ENCODE data around the gene ESPNL.
"Not testable (repeated sequence)": the region's sequence is repeated elsewhere in the genome, so short reads cannot be mapped to it uniquely, and the experiment has no call there.

ESPNL gene

GRCh38 chr2:238114851-238115660 lies 14.9 kb downstream of the ESPNL start:
- no peak for DNase-seq (ENCODE audit: low read depth)

DNA sequence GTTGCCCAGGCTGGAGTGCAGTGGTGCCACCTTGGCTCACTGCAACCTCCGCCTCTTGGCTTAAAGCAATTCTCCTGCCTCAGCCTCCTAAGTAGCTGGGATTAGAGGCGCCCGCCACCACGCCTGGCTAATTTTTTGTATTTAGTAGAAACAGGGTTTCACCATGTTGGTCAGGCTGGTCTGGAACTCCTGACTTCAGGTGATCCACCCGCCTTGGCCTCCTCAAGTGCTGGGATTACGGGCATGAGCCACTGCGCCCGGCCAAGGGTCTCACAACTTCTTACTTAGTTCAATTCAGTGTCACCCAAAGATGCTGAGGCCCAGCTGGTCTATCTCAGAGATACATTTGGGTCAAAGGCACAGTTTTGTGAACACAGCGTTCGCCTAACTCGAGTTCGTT lies 15.6 kb downstream of the ESPNL start:
- not testable (repeated sequence) for DNase-seq (ENCODE audit: low read depth)

- DNase-seq (ENCODE audit: low read depth), result no peak
These were observed 16.4 kb downstream of the ESPNL start for GRCh38 chr2:238116298-238117198.

DNA sequence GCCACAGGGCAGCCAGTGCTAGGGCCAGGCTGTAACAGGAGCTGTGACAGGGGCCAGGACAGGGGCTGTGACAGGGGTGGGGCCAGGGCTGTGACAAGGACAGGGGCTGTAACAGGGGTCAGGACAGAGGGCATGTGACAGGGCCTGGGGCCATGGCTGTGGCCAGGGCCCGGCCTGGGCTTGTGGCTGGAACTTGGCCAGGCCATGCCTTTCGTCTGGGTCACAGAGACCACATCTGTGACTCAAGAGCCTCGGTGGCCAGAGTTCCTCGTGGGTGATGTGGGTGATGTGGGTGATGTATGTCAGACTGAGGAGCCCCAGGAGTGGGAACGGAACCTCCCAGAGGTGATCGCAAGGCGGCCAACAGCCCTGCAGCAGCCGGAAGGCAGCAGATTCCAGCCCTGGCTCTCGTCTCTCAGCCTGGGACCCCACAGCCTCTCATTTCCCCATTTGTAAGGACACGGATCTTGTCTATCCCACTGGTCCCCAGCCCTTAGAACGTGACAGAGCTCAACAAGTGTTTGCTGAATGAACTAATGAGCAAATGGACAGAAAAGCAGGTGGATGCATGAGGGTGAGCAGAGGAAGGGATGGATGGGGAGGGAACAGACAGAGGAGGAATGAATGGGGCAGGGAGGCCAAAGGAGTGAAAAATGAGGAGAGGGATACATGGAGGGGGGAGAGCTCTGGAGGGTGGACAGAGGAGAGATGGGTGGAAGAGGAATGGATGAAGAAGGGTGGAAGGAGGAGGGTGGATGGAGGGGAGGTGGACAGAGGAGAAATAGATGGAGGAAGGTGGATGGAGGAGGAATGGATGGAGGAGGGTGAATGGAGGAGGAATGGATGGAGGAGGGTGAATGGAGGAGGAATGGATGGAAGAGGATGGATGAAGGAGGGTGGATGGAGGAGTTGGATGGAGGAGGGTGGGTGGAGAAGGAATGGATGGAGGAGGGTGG lies 17.3 kb downstream of the ESPNL start:
- no peak for DNase-seq (ENCODE audit: low read depth)

DNA sequence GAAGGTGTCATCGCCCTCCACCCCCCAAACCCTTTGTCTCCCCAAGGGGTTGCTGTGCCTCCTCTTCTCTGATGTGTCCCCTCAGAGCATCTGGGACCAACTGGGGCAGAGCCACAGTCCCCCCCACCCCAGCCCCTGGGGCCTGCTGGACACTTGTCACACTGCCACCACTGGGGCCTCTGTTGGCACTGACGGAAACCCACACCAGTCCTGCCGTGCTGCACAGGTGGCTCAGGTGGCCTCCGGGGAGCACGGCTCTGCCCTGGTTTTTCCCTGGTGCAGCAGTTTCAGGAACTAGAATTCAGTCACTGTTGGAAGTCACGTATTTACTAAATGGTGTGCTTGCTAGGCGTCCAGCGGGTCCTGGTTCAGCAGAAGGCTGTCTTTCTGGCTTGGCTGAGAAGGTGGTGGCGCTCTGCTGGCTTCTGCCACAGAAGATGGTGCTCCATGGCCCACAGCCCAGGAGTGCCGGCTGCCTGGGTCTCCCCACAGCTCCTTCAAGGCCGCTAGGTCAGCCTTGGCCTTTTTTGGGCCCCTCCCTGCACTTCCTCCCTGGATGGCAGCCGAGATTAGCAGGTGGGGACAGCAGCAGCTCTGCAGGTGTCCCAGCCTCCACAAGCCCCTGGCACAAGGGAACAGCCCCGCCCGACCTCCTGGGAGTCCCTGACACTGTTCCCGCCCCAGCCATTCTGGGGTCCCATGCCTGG lies 19.8 kb downstream of the ESPNL start:
- no peak for DNase-seq (ENCODE audit: low read depth)

GRCh38 chr2:238120463-238121298 lies 20.5 kb downstream of the ESPNL start:
- no peak for DNase-seq (ENCODE audit: low read depth)

DNA sequence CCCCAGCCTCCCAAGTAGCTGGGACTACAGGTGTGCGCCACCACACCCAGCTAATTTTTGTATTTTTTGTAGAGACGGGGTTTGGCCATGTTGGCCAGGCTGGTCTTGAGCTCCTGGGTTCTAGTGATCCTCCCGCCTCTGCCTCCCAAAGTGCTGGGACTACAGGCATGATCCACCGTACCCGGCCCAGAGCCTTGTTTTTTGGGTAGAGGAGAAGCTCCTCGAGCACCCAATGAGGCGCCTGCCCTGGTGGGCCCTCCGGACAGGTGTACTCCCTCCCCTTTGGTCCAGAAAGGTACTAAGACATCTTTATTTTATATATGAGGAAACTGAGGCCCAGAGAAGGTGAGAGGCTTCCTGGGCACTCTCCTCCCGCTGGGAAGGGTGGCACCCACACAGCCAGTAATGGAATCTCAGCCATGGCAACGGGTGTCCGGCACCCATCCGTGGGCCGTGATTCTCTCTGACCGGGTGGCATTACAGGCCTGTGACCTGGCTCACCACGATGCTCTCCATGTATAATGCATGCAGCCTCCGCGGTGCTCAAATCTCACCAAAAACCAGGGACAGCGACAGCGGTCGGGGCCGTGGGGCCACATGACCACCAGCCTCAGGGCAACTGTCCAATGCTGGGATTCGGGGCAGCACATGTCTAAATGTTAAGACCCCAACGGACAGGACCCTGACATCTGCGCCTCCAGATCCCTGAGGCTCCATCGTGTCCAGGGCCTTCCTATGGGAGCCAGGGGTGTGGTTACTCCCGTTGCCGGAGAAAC lies 21.6 kb downstream of the ESPNL start:
- DNase-seq (ENCODE audit: low read depth), result no peak

DNA sequence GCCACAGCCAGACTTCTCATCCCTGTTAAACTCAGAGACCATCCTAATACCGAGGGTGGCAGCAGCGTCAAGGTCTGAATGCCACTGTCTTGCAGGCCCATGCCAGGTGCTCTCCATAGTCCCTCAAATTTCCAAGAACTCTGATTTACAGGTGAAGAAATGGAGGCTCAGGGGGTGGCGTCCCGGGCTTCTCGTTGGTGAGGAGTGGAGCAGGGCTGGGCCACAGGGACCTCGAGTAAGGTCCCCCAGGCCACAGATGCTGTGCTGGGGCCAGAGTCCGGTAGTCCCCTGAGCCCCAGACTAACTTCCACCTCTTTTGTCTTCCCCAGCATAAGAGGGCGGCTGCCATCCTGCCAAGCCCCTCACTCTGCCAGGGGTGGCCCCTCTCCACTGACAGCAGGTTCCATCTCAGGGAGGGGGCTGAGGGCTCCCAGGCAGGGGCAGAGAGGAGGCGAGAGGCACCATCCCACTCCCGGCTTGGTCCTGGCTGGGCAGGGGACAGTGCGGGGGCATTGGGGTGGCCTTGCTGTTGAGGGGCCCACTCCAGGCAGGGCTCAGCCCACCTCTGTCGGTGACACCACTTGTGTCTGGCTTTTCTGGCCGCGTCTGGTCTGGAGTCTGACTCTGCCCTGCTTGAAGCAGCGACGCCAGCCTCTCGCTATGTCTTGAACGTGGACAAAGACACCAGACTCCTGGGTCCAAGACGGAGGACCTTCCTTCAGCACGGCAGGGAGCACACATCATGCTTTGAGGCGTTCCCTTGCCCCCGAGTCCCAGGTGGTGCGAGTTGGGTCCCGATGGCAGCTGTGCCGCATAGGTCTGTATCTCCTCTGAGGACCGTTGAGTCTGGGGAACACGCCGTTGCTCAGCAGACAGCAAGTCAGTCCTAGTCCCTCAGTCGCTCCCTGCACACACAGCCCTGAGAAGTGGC lies 22.4 kb downstream of the ESPNL start:
- DNase-seq (ENCODE audit: low read depth), result no peak

DNA sequence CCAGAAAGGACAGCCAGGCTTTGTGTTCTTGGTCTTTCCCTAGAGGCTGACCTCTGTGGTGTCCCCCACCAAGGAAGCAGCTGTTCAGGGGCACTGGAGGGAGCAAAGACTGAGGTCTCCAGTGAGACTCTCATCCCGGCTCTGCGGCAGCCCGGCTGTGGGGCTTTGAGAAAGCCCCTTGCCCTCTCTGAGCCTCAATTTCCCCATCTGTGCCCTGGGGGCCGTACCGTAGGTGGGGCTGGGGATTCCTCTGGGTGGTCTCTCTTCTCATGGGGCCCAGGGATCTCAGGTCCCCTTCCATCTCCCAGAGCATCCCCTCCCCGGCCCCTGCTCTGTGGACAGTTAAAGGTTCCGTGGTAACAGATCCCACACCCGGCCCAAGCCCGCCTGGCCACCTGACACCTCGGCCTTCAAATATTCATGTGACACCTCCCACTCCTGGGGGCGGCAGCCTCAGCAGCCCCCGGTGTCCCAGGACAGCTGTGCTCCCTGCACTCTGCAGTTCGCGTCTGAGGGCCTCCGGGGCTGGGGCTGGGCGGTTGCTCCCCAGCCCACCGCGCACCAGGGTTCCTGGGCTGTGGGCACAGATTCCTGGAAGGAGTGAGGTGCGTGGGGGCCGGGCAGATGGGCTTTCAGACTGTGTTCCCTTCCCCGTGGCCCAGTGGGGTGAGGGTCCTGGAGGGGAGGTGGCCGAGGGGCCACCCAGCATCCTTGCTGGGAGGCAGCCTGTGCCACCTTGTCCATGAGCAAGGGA lies 23.3 kb downstream of the ESPNL start:
- DNase-seq (ENCODE audit: low read depth), result no peak

GRCh38 chr2:238123991-238124470 lies 23.9 kb downstream of the ESPNL start:
- DNase-seq (ENCODE audit: low read depth), result no peak

- no peak for DNase-seq (ENCODE audit: low read depth)
These were observed 24.5 kb downstream of the ESPNL start for GRCh38 chr2:238124488-238125126.

DNA sequence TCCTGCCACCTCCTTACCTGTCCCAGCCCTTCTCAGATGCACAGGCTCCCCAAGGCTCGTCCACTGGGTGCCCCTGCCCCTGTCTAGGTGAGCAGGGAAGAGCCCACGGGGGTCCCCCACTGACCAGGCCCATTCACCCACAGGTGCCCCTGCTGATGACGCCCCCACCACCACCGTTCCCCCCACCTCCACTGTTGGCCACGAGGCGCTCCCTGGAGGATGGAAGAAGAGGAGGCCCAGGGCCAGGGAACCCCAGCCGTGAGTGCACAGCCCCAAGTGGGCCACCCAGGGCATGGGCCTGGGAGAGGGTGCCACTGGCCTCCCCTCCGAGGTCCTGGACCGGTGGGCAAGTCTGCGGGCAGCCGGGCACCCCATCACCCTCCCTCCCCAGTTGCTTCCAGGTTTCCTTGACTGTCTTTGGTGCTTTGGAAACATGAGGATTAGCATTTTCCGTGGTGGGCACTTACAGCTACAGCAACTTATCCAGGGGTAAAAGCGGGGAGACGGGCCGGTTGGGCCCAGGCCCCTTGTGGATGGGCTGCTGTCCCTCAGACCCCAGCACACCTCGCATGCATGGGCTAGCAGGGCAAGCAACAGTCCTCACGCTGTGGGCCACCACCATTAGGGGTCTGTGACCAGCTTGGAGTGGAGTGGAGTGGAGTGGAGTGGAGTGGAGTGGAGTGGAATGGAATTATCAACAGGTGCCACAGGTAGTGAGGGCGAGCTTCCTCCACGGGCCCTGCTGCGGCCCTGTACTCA lies 25.2 kb downstream of the ESPNL start:
- no peak for DNase-seq (ENCODE audit: low read depth)

DNA sequence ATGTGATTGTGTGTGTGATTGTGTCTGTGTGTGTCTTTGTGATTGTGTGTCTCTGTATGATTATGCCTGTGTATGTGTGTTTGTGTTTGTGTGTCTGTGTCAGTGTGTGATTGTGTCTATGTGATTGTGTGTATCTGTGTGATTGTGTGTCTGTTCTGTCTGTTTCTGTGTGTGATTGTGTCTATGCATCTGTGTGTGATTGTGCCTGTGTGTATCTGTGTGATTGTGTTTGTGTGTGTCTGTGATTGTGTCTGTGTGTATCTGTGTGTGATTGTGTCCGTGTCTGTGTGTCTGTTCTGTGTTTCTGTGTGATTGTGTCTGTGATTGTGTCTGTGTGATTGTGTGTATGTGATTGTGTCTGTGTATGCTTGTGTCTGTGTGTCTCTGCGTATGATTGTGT lies 26.2 kb downstream of the ESPNL start:
- no peak for DNase-seq (ENCODE audit: low read depth)

DNA sequence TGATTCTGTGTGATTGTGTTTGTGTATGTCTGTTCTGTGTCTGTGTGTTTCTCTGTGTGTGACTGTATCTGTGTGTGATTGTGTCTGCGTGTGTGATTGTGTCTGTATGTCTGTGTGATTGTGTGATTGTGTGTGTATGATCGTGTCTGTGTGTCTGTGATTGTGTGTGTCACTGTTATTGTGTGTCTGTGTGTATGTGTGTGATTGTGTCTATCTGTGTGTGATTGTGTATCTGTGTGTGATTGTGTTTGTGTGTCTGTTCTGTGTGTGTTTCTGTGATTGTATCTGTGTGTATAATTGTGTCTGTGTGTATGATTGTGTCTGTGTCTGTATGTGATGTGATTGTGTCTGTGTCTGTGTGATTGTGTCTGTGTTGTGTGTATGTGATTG lies 26.6 kb downstream of the ESPNL start:
- DNase-seq (ENCODE audit: low read depth), result no peak

DNA sequence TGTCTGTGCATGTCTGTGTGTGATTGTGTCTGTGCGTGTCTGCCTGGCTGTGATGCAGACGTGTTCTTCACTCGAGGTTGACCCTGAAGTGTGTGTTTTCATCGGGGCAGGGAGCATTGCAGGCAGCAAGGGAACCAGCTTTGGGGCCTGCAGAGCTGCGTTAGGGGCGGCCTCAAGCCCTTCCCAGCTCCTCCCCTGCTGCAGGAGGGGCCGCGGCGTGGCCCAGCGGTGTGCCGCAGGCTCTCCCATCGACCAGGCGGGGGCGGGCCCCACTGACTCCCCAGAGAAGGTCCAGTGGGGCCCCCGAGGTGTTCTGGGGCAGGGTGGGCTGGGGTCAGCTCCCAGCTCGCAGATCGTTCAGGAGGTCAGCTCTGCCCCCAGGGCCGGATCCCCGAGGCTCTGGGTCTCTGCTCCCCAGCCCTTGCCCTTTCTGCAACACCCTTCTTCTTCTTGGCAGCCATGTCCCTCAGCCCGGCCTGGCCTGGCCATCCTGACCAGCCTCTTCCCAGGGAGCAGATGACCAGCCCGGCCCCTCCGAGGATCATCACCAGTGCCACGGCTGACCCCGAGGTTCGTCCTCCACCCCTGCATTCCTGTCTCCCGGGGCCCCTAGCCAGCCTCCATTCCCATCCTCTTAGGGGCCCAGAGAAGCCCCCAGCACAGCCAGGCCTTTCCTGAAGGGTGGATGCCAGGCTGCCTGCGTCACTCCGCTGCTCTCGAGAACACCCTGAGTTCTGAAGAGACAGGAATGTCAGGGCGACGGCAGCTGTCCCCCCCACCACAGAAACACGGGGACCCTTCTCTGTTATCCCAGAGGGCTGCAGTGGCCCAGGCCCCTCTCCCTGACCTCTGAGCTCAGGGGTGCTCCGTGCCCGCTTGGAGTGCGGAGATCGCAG lies 27.3 kb downstream of the ESPNL start:
- DNase-seq (ENCODE audit: low read depth), result peak; percentile 65

Data from amniotic epithelial cell (primary cell).